ENCODE measurements around the gene POP4. TPM values are rescaled to one million over a fixed set of nuclear protein-coding genes. Genes with fewer than 3 reads are reported as not detected.

POP4 gene
- total RNA-seq, 1 donor from 2014 or later: 49.4 TPM

- H3K4me3 Mint-ChIP-seq (ENCODE audit: unreplicated experiment): no peak overlapping the region
- H3K9me3 Mint-ChIP-seq (ENCODE audit: low read depth): no peaks in the 10 kb centered on the region
- no peak for TF ChIP-seq CTCF (IDR thresholded peaks at IDR 0.05)
- peaks cover 6% of the 10 kb centered on the region for H3K27me3 Mint-ChIP-seq (ENCODE audit: low read depth)
- H3K27ac Mint-ChIP-seq (ENCODE audit: unreplicated experiment): no peak overlapping the region
- peaks cover 23% of the 10 kb centered on the region for H3K4me1 Mint-ChIP-seq (ENCODE audit: low read depth)
- H3K36me3 Mint-ChIP-seq (ENCODE audit: low read depth): no peaks in the 10 kb centered on the region
- DNase-seq (ENCODE audit: low spot score): no peak
Measured at GRCh38 chr19:29641597-29641996, 35.5 kb downstream of the POP4 start.

GRCh38 chr19:29643361-29643935, 37.4 kb downstream of the POP4 start:
- no peak overlapping the region for H3K4me3 Mint-ChIP-seq (ENCODE audit: unreplicated experiment)
- H3K4me1 Mint-ChIP-seq (ENCODE audit: low read depth): peaks cover 23% of the 10 kb centered on the region
- DNase-seq (ENCODE audit: low spot score): no peak
- H3K36me3 Mint-ChIP-seq (ENCODE audit: low read depth): no peaks in the 10 kb centered on the region
- peaks cover 6% of the 10 kb centered on the region for H3K27me3 Mint-ChIP-seq (ENCODE audit: low read depth)
- H3K27ac Mint-ChIP-seq (ENCODE audit: unreplicated experiment): no peak overlapping the region
- H3K9me3 Mint-ChIP-seq (ENCODE audit: low read depth): no peaks in the 10 kb centered on the region
- no peak for TF ChIP-seq CTCF (IDR thresholded peaks at IDR 0.05)

- no peak for DNase-seq (ENCODE audit: low spot score)
- H3K9me3 Mint-ChIP-seq (ENCODE audit: low read depth): no peaks in the 10 kb centered on the region
- peaks cover 23% of the 10 kb centered on the region for H3K4me1 Mint-ChIP-seq (ENCODE audit: low read depth)
- H3K27me3 Mint-ChIP-seq (ENCODE audit: low read depth): peaks cover 6% of the 10 kb centered on the region
- H3K27ac Mint-ChIP-seq (ENCODE audit: unreplicated experiment): no peak overlapping the region
- TF ChIP-seq CTCF (IDR thresholded peaks at IDR 0.05): no peak
- no peak overlapping the region for H3K4me3 Mint-ChIP-seq (ENCODE audit: unreplicated experiment)
- H3K36me3 Mint-ChIP-seq (ENCODE audit: low read depth): no peaks in the 10 kb centered on the region
Measured at GRCh38 chr19:29644210-29644609, 38.1 kb downstream of the POP4 start.

- no peak for DNase-seq (ENCODE audit: low spot score)
- H3K4me1 Mint-ChIP-seq (ENCODE audit: low read depth): peaks cover 23% of the 10 kb centered on the region
- H3K36me3 Mint-ChIP-seq (ENCODE audit: low read depth): no peaks in the 10 kb centered on the region
- H3K27ac Mint-ChIP-seq (ENCODE audit: unreplicated experiment): peak overlapping the region; percentile 81
- H3K9me3 Mint-ChIP-seq (ENCODE audit: low read depth): no peaks in the 10 kb centered on the region
- no peak overlapping the region for H3K4me3 Mint-ChIP-seq (ENCODE audit: unreplicated experiment)
- peaks cover 6% of the 10 kb centered on the region for H3K27me3 Mint-ChIP-seq (ENCODE audit: low read depth)
- TF ChIP-seq CTCF (IDR thresholded peaks at IDR 0.05): no peak
Measured at GRCh38 chr19:29645491-29645867, 39.4 kb downstream of the POP4 start.

- TF ChIP-seq CTCF (IDR thresholded peaks at IDR 0.05): no peak
Measured at GRCh38 chr19:29645911-29646310, 39.8 kb downstream of the POP4 start.

More at GRCh38 chr19:29645911-29646310, 39.8 kb downstream of the POP4 start:
- no peaks in the 10 kb centered on the region for H3K9me3 Mint-ChIP-seq (ENCODE audit: low read depth)
- no peaks in the 10 kb centered on the region for H3K36me3 Mint-ChIP-seq (ENCODE audit: low read depth)
- H3K4me1 Mint-ChIP-seq (ENCODE audit: low read depth): peaks cover 23% of the 10 kb centered on the region
- no peak for DNase-seq (ENCODE audit: low spot score)
- H3K27ac Mint-ChIP-seq (ENCODE audit: unreplicated experiment): peak overlapping the region; percentile 81
- peaks cover 6% of the 10 kb centered on the region for H3K27me3 Mint-ChIP-seq (ENCODE audit: low read depth)
- H3K4me3 Mint-ChIP-seq (ENCODE audit: unreplicated experiment): peak overlapping the region; percentile 7

All from chondrocyte (in vitro differentiated cells).